ENCODE data around the gene CDHR1. TPM values are rescaled to one million over a fixed set of nuclear protein-coding genes. Genes with fewer than 3 reads are reported as not detected.

Gene CDHR1
- total RNA-seq, 1 experiment from 2014 or later = 5.0 TPM

- TF ChIP-seq RORB (CRISPR knock-in tag; IDR thresholded peaks at IDR 0.05) = no peak
- no peak for TF ChIP-seq OVOL2 (CRISPR knock-in tag; IDR thresholded peaks at IDR 0.05; ENCODE audit: borderline replicate concordance)
- TF ChIP-seq EMX1 (CRISPR knock-in tag; IDR thresholded peaks at IDR 0.05) = no peak
- peak; percentile 56; the same call in 1 of the 2 replicates for TF ChIP-seq TEAD4 (CRISPR knock-in tag; IDR thresholded peaks at IDR 0.05)
- no peak for TF ChIP-seq CREB1 (CRISPR knock-in tag; IDR thresholded peaks at IDR 0.05)
- TF ChIP-seq ZNF281 (CRISPR knock-in tag; IDR thresholded peaks at IDR 0.05) = 0 out of 2 replicates have a peak, but pooled peaks have one; percentile 69
- peak; percentile 50; the same call in 1 of the 2 replicates for TF ChIP-seq ZNF219 (CRISPR knock-in tag; IDR thresholded peaks at IDR 0.05; ENCODE audit: borderline replicate concordance)
- peak; percentile 87; the same call in 1 of the 2 replicates for TF ChIP-seq ETV6 (CRISPR knock-in tag; IDR thresholded peaks at IDR 0.05)
- no peak for TF ChIP-seq PRRX2 (CRISPR knock-in tag; IDR thresholded peaks at IDR 0.05)
- TF ChIP-seq SMAD4 (CRISPR knock-in tag; IDR thresholded peaks at IDR 0.05) = no peak
- TF ChIP-seq FOXK1 (CRISPR knock-in tag; IDR thresholded peaks at IDR 0.05) = peak; percentile 75
- no peak for TF ChIP-seq ZNF512 (CRISPR knock-in tag; IDR thresholded peaks at IDR 0.05; ENCODE audit: borderline replicate concordance)
- TF ChIP-seq GRHL2 (CRISPR knock-in tag; IDR thresholded peaks at IDR 0.05; ENCODE audit: insufficient replicate concordance, severe bottlenecking) = no peak
- no peak for TF ChIP-seq MLX (CRISPR knock-in tag; IDR thresholded peaks at IDR 0.05)
- no peak; the same call in 1 of the 2 replicates for TF ChIP-seq NFE2L1 (CRISPR knock-in tag; IDR thresholded peaks at IDR 0.05)
- no peak for TF ChIP-seq USF2 (CRISPR knock-in tag; IDR thresholded peaks at IDR 0.05)
- no peak for TF ChIP-seq SMAD3 (CRISPR knock-in tag; IDR thresholded peaks at IDR 0.05; ENCODE audit: borderline replicate concordance)
- no peak for TF ChIP-seq ELF4 (CRISPR knock-in tag; IDR thresholded peaks at IDR 0.05; ENCODE audit: low read depth)
- 0 out of 2 replicates have a peak, but pooled peaks have one; percentile 53 for TF ChIP-seq MYBL2 (CRISPR knock-in tag; IDR thresholded peaks at IDR 0.05)
- TF ChIP-seq ZNF425 (CRISPR knock-in tag; conservative IDR thresholded peaks at IDR 0.05) = no peak
- no peak; the same call in 1 of the 2 replicates for TF ChIP-seq ZNF138 (CRISPR knock-in tag; conservative IDR thresholded peaks at IDR 0.05)
- no peak for TF ChIP-seq IRF1 (CRISPR knock-in tag; IDR thresholded peaks at IDR 0.05)
- no peak for TF ChIP-seq NR3C1 (CRISPR knock-in tag; conservative IDR thresholded peaks at IDR 0.05; ENCODE audit: low read depth)
- TF ChIP-seq ESRRA (CRISPR knock-in tag; IDR thresholded peaks at IDR 0.05; ENCODE audit: borderline replicate concordance) = peak; percentile 60; the same call in 1 of the 2 replicates
- TF ChIP-seq ZNF121 (CRISPR knock-in tag; IDR thresholded peaks at IDR 0.05) = no peak
- no peak for TF ChIP-seq ZMAT4 (CRISPR knock-in tag; IDR thresholded peaks at IDR 0.05)
- TF ChIP-seq ZBTB43 (CRISPR knock-in tag; IDR thresholded peaks at IDR 0.05) = no peak
- peak; percentile 89; the same call in 1 of the 2 replicates for TF ChIP-seq FOXP1 (CRISPR knock-in tag; IDR thresholded peaks at IDR 0.05; ENCODE audit: borderline replicate concordance)
- no peak for TF ChIP-seq JAZF1 (CRISPR knock-in tag; IDR thresholded peaks at IDR 0.05)
Observed at GRCh38 chr10:84237199-84238051, 43.1 kb downstream of the CDHR1 start (continued).

Data from WTC11 (cell line).